HG03575 (cell line): ENCODE measurements around the gene ALDH8A1.
"Not testable (repeated sequence)": the region's sequence is repeated elsewhere in the genome, so short reads cannot be mapped to it uniquely, and the experiment has no call there.

Source experiments
- ATAC-seq: cut with Tn5 transposase; IDR thresholded peaks from one replicate; pipeline ENCODE4 v1.9.1; 2021; ENCODE audit not compliant: unreplicated experiment, insufficient number of reproducible peaks, low FRiP score; ENCODE audit errors: extremely low read depth

Gene ALDH8A1

DNA sequence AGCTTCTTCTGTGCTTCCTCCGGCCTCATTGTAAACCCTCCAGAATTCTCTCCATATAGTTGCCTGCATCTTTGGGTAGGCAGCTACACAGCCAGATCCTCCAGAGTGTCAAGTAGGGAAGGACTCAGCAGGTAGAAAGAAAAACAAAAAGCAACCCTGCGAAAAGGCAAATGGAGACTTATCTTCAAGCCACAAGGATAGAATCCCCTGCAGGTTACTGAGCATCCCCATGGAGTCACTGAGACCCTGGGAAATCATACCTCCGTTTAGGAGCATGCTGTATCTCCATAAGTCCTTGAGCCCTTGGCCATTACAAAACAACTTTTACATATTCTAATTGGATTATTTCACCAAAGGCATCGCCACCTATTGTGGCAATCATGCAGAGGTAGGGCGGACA, 28.6 kb downstream of the ALDH8A1 start:
- ATAC-seq, result no peak

DNA sequence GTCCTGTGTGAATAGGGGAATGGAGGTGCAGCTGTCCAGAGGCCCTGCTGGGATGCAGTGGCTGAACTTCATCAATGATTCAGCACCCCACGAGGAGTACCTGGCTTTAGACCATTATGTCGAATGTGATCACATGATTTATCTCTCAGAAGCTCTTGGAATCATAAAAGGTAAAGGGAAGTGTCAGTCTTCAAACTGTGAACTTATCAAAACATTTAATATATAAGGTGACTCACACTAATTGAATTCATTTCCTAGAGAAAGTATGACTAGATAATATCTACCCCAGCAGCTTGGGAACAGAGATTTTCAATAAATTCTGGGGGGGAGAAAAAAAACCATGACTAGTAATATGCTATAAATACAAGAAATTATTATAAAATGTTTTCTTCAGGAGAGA, 29.5 kb downstream of the ALDH8A1 start:
- ATAC-seq, result no peak

- ATAC-seq, result no peak
Observed at GRCh38 chr6:134918418-134918961, 31.4 kb downstream of the ALDH8A1 start.

DNA sequence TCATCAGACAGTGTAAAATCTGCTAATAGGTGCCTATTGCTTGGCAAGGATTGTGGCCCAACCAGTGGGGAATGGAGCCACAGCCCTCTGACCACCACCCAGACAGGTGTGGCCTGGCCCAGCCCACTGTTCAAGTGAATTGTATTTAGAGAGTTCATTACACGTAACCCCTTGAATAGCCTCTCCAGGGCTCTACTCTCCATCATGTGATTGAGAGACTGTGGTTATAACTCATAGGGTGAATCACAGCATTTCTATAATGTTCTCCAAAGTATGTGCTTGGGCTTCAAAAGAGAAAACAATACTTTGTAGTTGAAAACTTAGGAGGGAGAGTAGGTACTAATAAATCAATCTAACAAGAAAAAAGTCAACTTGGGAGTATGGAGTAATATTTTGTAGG, 38.4 kb downstream of the ALDH8A1 start:
- ATAC-seq, result no peak

DNA sequence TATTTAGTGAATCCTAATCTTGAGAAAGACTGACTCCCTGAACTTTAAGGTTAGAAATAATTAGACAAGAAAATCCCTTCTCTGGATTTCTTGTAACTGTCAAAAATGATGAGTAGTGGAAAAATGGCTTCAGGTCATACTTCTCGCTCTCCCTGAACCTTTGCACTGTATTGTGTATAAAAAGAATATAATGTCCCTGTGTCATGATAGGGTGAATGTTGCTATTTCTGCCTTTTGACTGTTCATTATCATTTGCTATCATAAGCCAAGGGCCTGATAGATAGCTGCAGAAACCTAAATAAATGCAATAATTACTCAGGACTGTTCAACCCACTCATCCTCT, 39.3 kb downstream of the ALDH8A1 start:
- no peak for ATAC-seq

GRCh38 chr6:134909701-134910592, 40.0 kb downstream of the ALDH8A1 start:
- ATAC-seq, result no peak

- ATAC-seq, result no peak
Observed at GRCh38 chr6:134908906-134909516, 40.9 kb downstream of the ALDH8A1 start.

DNA sequence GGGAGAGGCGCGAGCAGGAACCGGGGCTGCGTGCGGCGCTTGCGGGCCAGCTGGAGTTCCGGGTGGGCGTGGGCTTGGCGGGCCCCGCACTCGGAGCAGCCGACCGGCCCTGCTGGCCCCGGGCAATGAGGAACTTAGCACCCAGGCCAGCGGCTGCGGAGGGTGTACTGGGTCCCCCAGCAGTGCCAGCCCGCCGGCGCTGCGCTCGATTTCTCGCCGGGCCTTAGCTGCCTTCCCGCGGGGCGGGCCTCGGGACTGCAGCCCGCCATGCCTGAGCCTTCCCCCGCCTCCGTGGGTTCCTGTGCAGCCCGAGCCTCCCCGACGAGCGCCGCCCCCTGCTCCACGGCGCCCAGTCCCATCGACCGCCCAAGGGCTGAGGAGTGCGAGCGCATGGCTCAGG, 45.2 kb downstream of the ALDH8A1 start:
- ATAC-seq, result not testable (repeated sequence)

DNA sequence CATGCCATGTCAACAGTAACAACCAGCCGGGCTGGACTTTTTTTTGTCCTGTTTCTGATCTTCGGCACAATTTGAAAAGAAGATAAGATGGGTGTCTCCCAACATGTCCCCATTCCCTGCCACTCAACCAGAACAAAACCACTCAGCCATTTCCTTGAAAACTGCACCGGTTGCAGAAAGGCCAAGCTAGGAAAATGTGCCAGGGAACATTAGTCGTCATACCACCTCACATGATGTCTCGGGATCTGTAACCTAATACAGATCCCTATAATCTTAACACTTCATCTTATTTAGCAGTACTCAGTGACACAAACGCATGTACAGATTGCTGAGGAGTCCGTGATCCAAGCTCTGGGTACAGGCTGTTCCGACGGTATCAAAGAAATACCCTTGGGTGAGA, 46.5 kb downstream of the ALDH8A1 start:
- ATAC-seq, result no peak

GRCh38 chr6:134902936-134903335, 47.0 kb downstream of the ALDH8A1 start:
- no peak for ATAC-seq

DNA sequence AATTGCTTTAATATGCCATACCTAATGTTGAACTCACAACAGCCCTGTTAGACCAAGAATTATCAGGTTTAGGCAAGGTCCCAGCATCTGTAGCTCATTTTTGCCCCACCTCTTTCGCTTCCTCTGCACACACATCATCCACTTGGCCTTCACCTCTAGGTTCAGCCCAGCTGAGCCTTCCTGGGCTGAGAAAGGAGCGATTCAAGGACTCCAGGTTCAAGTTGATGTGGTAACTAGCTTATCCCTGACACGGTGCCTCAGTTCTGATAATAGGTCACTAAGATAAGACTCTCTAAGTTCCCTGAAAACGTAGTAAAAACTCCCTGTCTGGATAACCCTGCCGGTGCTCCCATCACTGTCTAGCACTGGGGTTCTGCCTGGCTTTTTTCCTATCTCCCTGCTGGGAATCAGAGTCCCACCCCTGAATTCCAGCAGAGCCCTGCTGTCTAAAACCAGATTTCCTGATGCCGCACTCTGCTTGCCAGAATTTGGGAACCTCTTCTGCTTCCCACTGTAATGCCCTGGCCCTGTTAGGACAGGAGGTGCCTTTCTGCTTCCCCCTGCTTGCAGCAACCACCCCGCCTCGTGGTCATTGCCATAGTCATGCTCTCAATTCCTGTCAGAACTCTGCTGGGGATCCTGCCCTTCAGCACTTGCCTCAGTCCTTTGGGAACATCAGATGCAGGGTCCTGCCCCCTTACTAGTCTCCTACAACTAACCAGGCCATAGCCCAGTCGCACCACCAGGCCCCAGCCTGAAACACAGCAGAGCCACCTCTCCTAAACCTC, 47.6 kb downstream of the ALDH8A1 start:
- ATAC-seq, result no peak

DNA sequence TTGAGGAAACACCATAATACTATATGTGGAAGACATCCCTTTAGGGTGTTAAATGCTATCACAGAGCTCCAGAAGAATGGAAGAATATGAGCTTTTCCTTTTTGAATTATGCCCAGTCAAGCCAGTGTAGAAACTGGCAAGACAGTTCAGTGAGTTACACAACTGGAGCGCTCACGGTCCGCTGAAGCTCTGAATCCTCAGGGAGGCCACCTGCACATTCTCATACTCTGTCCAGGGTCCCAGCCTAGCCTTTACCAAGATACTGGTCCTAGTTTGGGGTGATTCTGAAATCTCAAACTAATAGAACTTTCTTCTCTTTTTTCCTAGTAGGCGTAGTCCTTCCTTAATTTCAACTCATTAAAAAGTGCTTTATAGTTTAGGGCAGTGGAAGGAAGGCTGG, 51.3 kb downstream of the ALDH8A1 start:
- ATAC-seq, result no peak

GRCh38 chr6:134898166-134898565, 51.7 kb downstream of the ALDH8A1 start:
- not testable (repeated sequence) for ATAC-seq

DNA sequence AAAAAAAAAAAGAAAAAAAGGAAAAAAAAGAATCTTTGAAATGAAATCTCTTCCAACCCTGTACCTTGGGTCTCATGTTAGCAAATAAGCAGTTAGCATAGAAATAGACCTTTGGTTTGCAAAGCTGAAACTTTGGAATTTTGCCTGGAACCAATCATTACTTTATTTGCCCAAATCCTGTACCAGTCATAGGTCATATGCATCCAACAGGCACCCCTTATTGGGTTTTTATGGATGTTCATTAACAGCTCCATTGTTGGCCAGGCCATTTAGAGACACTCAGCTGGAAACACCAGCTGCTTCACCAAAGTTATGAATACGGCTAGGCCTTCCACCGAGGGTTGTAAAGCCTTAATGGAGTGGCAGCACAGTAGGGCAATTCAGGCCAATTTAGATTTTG, 53.0 kb downstream of the ALDH8A1 start:
- no peak for ATAC-seq

GRCh38 chr6:134894800-134895199, 55.1 kb downstream of the ALDH8A1 start:
- no peak for ATAC-seq

DNA sequence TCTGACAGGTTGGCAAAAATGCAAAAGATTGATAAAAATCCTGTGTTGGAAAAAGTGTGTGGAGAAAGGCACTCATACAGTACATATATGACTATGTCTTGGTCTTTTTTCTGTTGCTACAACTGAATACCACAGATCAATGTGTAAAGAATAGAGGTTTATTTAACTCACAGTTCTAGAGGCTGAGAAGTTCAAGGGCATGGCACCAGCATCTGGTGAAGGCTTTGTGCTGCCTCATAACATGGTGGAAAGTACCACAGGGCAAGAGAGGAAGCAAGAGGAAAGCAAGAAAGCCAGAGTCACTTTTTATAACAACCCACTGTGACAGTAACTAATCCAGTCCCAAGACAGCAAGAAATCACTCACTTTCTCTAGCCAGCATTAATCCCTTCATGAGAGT, 57.5 kb downstream of the ALDH8A1 start:
- ATAC-seq, result no peak

- no peak for ATAC-seq
Observed at GRCh38 chr6:134891633-134892032, 58.3 kb downstream of the ALDH8A1 start.

DNA sequence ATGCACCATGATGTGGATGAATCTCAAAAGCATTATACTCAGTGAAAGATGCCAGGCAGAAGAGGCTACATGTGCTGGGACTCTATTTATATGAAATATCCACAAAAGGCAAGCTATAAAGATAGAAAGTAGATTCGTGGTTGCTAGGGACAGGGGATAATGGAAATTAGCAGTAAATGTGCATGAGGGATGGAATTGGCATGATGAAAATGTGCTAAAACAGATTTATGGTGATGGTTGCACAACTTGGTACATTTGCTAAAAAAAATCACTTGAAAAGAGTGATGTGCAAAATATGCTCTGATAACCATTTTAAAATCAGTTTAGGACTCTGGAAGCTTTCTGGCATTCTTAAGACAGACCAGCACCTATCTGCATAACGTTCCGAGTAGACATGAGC, 61.6 kb downstream of the ALDH8A1 start:
- no peak for ATAC-seq

- no peak for ATAC-seq
Observed at GRCh38 chr6:134884752-134885151, 65.1 kb downstream of the ALDH8A1 start.

DNA sequence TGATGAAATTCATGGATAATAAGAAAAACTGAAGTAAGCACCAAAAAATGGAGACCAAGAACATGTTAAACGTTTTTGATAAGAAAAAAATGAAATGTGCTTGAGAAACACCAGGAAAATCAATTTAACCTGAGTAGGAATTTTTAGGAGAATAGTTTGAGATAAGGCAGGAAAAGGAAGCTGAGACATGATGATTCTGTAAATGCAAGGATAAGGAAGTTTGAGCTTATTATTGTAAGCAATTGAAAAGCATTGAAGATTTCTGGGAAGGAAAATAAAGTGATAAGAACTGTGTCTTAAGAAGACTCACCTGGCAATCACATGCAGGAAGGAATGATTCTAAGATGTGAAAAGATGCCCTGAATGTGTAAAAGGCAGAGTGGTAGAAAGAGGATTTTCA, 66.6 kb downstream of the ALDH8A1 start:
- ATAC-seq, result no peak
